ENCODE results near the gene GRHL3. TPM values are rescaled to one million over a fixed set of nuclear protein-coding genes. Genes with fewer than 3 reads are reported as not detected.

The GRHL3 gene
- polyA plus RNA-seq, 2 donors, result 59.0 to 115 TPM

GRCh38 chr1:24299901-24300300 lies 19.3 kb upstream of the GRHL3 start:
- 63 to 68% methylated on average over 6 of the region's 6 CpGs for whole genome bisulfite sequencing, 2 donors

GRCh38 chr1:24300971-24301784 lies 18.0 kb upstream of the GRHL3 start:
- Histone ChIP-seq H3K4me1 (ENCODE audit: control insufficient read depth in 2 of 2, insufficient read depth in 2 of 2, low read length in 1 of 2) (peaks cover 0 to 10% of the 10 kb centered on the region in 2 donors), H3K27ac (ENCODE audit: low read depth in 2 of 2, low read length in 1 of 2) (peak overlapping the region; percentile 80 to 83), H3K36me3 (ENCODE audit: control insufficient read depth in 2 of 2, insufficient read depth in 2 of 2, low read length in 1 of 2) (no peaks in the 10 kb centered on the region), H3K4me3 (ENCODE audit: low read depth in 1 of 2, low read length in 2 of 2) (no peak overlapping the region), H3K27me3 (ENCODE audit: control insufficient read depth in 1 of 2, insufficient read depth in 2 of 2, low read length in 2 of 2) (no peaks in the 10 kb centered on the region), H3K9me3 (ENCODE audit: control insufficient read depth in 2 of 2, insufficient read depth in 1 of 2, low read depth in 1 of 2, low read length in 1 of 2) (no peaks in the 10 kb centered on the region)
- 38 to 55% methylated on average over 7 of the region's 7 CpGs for WGBS, 2 donors

More at GRCh38 chr1:24299901-24300300, 19.3 kb upstream of the GRHL3 start:
- H3K27me3 ChIP-seq (ENCODE audit: control insufficient read depth in 1 of 2, insufficient read depth in 2 of 2, low read length in 2 of 2), result no peaks in the 10 kb centered on the region
- peaks cover 0 to 14% of the 10 kb centered on the region in 2 donors for H3K4me1 ChIP-seq (ENCODE audit: control insufficient read depth in 2 of 2, insufficient read depth in 2 of 2, low read length in 1 of 2)
- H3K36me3 ChIP-seq (ENCODE audit: control insufficient read depth in 2 of 2, insufficient read depth in 2 of 2, low read length in 1 of 2), result no peaks in the 10 kb centered on the region
- H3K4me3 ChIP-seq (ENCODE audit: low read depth in 1 of 2, low read length in 2 of 2), result no peak overlapping the region
- no peak overlapping the region for H3K27ac ChIP-seq (ENCODE audit: low read depth in 2 of 2, low read length in 1 of 2)
- H3K9me3 ChIP-seq (ENCODE audit: control insufficient read depth in 2 of 2, insufficient read depth in 1 of 2, low read depth in 1 of 2, low read length in 1 of 2), result no peaks in the 10 kb centered on the region

GRCh38 chr1:24301785-24302175 lies 17.4 kb upstream of the GRHL3 start:
- peak overlapping the region; percentile 80 to 83 for H3K27ac ChIP-seq (ENCODE audit: low read depth in 2 of 2, low read length in 1 of 2)
- H3K4me3 ChIP-seq (ENCODE audit: low read depth in 1 of 2, low read length in 2 of 2), result no peak overlapping the region
- no peaks in the 10 kb centered on the region for H3K9me3 ChIP-seq (ENCODE audit: control insufficient read depth in 2 of 2, insufficient read depth in 1 of 2, low read depth in 1 of 2, low read length in 1 of 2)
- H3K4me1 ChIP-seq (ENCODE audit: control insufficient read depth in 2 of 2, insufficient read depth in 2 of 2, low read length in 1 of 2), result peaks cover 0 to 10% of the 10 kb centered on the region in 2 donors
- H3K27me3 ChIP-seq (ENCODE audit: control insufficient read depth in 1 of 2, insufficient read depth in 2 of 2, low read length in 2 of 2), result no peaks in the 10 kb centered on the region
- 26 to 43% methylated on average over 4 of the region's 4 CpGs for WGBS, 2 donors
- H3K36me3 ChIP-seq (ENCODE audit: control insufficient read depth in 2 of 2, insufficient read depth in 2 of 2, low read length in 1 of 2), result no peaks in the 10 kb centered on the region

GRCh38 chr1:24302209-24302611 lies 16.9 kb upstream of the GRHL3 start:
- Histone ChIP-seq H3K27me3 (ENCODE audit: control insufficient read depth in 1 of 2, insufficient read depth in 2 of 2, low read length in 2 of 2) (no peaks in the 10 kb centered on the region), H3K4me1 (ENCODE audit: control insufficient read depth in 2 of 2, insufficient read depth in 2 of 2, low read length in 1 of 2) (peaks cover 0 to 7% of the 10 kb centered on the region in 2 donors), H3K36me3 (ENCODE audit: control insufficient read depth in 2 of 2, insufficient read depth in 2 of 2, low read length in 1 of 2) (no peaks in the 10 kb centered on the region), H3K27ac (ENCODE audit: low read depth in 2 of 2, low read length in 1 of 2) (peak overlapping the region in 1 of 2 donors; percentile 80), H3K9me3 (ENCODE audit: control insufficient read depth in 2 of 2, insufficient read depth in 1 of 2, low read depth in 1 of 2, low read length in 1 of 2) (no peaks in the 10 kb centered on the region), H3K4me3 (ENCODE audit: low read depth in 1 of 2, low read length in 2 of 2) (no peak overlapping the region)
- 65 to 73% methylated on average over 3 of the region's 3 CpGs for WGBS, 2 donors

GRCh38 chr1:24303600-24303999 lies 15.6 kb upstream of the GRHL3 start:
- WGBS, 2 donors, result 91 to 92% methylated on average over 4 of the region's 4 CpGs
- Histone ChIP-seq H3K36me3 (ENCODE audit: control insufficient read depth in 2 of 2, insufficient read depth in 2 of 2, low read length in 1 of 2) (no peaks in the 10 kb centered on the region), H3K9me3 (ENCODE audit: control insufficient read depth in 2 of 2, insufficient read depth in 1 of 2, low read depth in 1 of 2, low read length in 1 of 2) (no peaks in the 10 kb centered on the region), H3K27me3 (ENCODE audit: control insufficient read depth in 1 of 2, insufficient read depth in 2 of 2, low read length in 2 of 2) (no peaks in the 10 kb centered on the region), H3K4me1 (ENCODE audit: control insufficient read depth in 2 of 2, insufficient read depth in 2 of 2, low read length in 1 of 2) (peaks cover 0 to 4% of the 10 kb centered on the region in 2 donors), H3K27ac (ENCODE audit: low read depth in 2 of 2, low read length in 1 of 2) (no peak overlapping the region), H3K4me3 (ENCODE audit: low read depth in 1 of 2, low read length in 2 of 2) (no peak overlapping the region)

GRCh38 chr1:24304763-24305162 lies 14.4 kb upstream of the GRHL3 start:
- Histone ChIP-seq H3K27me3 (ENCODE audit: control insufficient read depth in 1 of 2, insufficient read depth in 2 of 2, low read length in 2 of 2) (no peaks in the 10 kb centered on the region), H3K36me3 (ENCODE audit: control insufficient read depth in 2 of 2, insufficient read depth in 2 of 2, low read length in 1 of 2) (no peaks in the 10 kb centered on the region), H3K4me3 (ENCODE audit: low read depth in 1 of 2, low read length in 2 of 2) (no peak overlapping the region), H3K4me1 (ENCODE audit: control insufficient read depth in 2 of 2, insufficient read depth in 2 of 2, low read length in 1 of 2) (peaks cover 0 to 4% of the 10 kb centered on the region in 2 donors), H3K9me3 (ENCODE audit: control insufficient read depth in 2 of 2, insufficient read depth in 1 of 2, low read depth in 1 of 2, low read length in 1 of 2) (no peaks in the 10 kb centered on the region), H3K27ac (ENCODE audit: low read depth in 2 of 2, low read length in 1 of 2) (no peak overlapping the region)
- 87 to 88% methylated on average over 3 of the region's 3 CpGs for WGBS, 2 donors

GRCh38 chr1:24308365-24309015 lies 10.7 kb upstream of the GRHL3 start:
- H3K4me1 ChIP-seq (ENCODE audit: control insufficient read depth in 2 of 2, insufficient read depth in 2 of 2, low read length in 1 of 2), result peaks cover 0 to 3% of the 10 kb centered on the region in 2 donors
- no peak overlapping the region for H3K27ac ChIP-seq (ENCODE audit: low read depth in 2 of 2, low read length in 1 of 2)
- no peaks in the 10 kb centered on the region for H3K27me3 ChIP-seq (ENCODE audit: control insufficient read depth in 1 of 2, insufficient read depth in 2 of 2, low read length in 2 of 2)
- H3K4me3 ChIP-seq (ENCODE audit: low read depth in 1 of 2, low read length in 2 of 2), result no peak overlapping the region
- WGBS, 2 donors, result 74 to 79% methylated on average over 7 of the region's 7 CpGs
- no peaks in the 10 kb centered on the region for H3K36me3 ChIP-seq (ENCODE audit: control insufficient read depth in 2 of 2, insufficient read depth in 2 of 2, low read length in 1 of 2)
- no peaks in the 10 kb centered on the region for H3K9me3 ChIP-seq (ENCODE audit: control insufficient read depth in 2 of 2, insufficient read depth in 1 of 2, low read depth in 1 of 2, low read length in 1 of 2)

GRCh38 chr1:24309762-24310485 lies 9.2 kb upstream of the GRHL3 start:
- H3K9me3 ChIP-seq (ENCODE audit: control insufficient read depth in 2 of 2, insufficient read depth in 1 of 2, low read depth in 1 of 2, low read length in 1 of 2), result no peaks in the 10 kb centered on the region
- H3K4me3 ChIP-seq (ENCODE audit: low read depth in 1 of 2, low read length in 2 of 2), result no peak overlapping the region
- H3K27me3 ChIP-seq (ENCODE audit: control insufficient read depth in 1 of 2, insufficient read depth in 2 of 2, low read length in 2 of 2), result no peaks in the 10 kb centered on the region
- no peak overlapping the region for H3K27ac ChIP-seq (ENCODE audit: low read depth in 2 of 2, low read length in 1 of 2)
- H3K4me1 ChIP-seq (ENCODE audit: control insufficient read depth in 2 of 2, insufficient read depth in 2 of 2, low read length in 1 of 2), result peaks cover 0 to 3% of the 10 kb centered on the region in 2 donors
- no peaks in the 10 kb centered on the region for H3K36me3 ChIP-seq (ENCODE audit: control insufficient read depth in 2 of 2, insufficient read depth in 2 of 2, low read length in 1 of 2)
- 81 to 82% methylated on average over 4 of the region's 4 CpGs for WGBS, 2 donors

- peak overlapping the region; percentile 38 to 79 for H3K27ac ChIP-seq (ENCODE audit: low read depth in 2 of 2, low read length in 1 of 2)
- H3K27me3 ChIP-seq (ENCODE audit: control insufficient read depth in 1 of 2, insufficient read depth in 2 of 2, low read length in 2 of 2), result no peaks in the 10 kb centered on the region
- 80 to 89% methylated on average over 3 of the region's 3 CpGs for WGBS, 2 donors
- no peak overlapping the region for H3K4me3 ChIP-seq (ENCODE audit: low read depth in 1 of 2, low read length in 2 of 2)
- no peaks in the 10 kb centered on the region for H3K36me3 ChIP-seq (ENCODE audit: control insufficient read depth in 2 of 2, insufficient read depth in 2 of 2, low read length in 1 of 2)
- H3K4me1 ChIP-seq (ENCODE audit: control insufficient read depth in 2 of 2, insufficient read depth in 2 of 2, low read length in 1 of 2), result peaks cover 0 to 5% of the 10 kb centered on the region in 2 donors
- H3K9me3 ChIP-seq (ENCODE audit: control insufficient read depth in 2 of 2, insufficient read depth in 1 of 2, low read depth in 1 of 2, low read length in 1 of 2), result no peaks in the 10 kb centered on the region
These were observed 7.9 kb upstream of the GRHL3 start for GRCh38 chr1:24311234-24311633.
